ENCODE data around the gene NCEH1.
"Not testable (repeated sequence)": the region's sequence is repeated elsewhere in the genome, so short reads cannot be mapped to it uniquely, and the experiment has no call there.

The NCEH1 gene

GRCh38 chr3:172675441-172676193 is 35.2 kb downstream of the NCEH1 start:
- no peak for TF ChIP-seq ZNF274 (IDR thresholded peaks at IDR 0.05; ENCODE audit: low read depth, low read length)
- H3K4me3 ChIP-seq (ENCODE audit: low read length) = no peak overlapping the region

DNA sequence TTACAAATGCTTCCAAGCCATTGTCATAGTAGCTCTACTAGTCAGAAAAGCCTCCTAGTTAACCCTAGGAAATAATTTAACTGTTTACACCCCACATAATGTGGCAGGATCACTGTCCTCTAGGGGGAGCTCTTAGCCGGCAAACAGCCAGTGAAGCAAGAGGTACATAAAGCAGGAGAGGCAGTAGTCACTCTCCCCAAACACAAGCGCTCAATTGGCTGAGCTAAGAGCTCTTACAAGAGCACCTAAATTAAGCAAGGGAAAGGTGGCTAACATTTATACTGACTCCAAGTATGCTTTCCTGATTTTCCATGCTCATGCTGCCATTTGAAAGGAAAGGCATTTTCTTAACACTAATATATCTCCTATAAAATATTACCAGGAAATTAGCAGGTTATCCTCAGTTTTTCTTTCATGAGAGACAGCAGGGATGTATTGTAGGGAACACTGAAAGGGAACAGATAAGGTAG is 37.6 kb downstream of the NCEH1 start:
- H3K4me3 ChIP-seq (ENCODE audit: low read length) = no peak overlapping the region
- no peak for TF ChIP-seq ZNF274 (IDR thresholded peaks at IDR 0.05; ENCODE audit: low read depth, low read length)

DNA sequence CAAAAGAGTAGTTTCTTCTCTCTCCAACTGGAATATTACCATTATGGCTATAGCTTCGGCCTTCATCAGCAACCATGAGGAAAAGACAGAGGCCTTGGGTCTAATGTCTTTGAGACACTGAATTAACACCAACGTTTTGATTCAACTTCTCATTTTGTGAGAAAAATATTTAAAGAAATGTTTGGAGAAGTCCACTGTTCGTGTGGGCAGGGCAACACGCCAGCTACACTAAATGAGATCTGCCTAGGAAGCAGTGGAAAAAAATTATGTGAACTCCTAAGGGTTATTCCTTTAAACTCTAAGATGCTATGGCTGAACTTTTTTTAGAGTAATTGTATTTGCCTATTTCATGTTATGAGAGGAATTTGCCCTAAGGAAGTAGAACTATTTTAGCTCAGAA is 41.8 kb downstream of the NCEH1 start:
- no peak overlapping the region for H3K4me3 ChIP-seq (ENCODE audit: low read length)

GRCh38 chr3:172666873-172667694 is 43.8 kb downstream of the NCEH1 start:
- no peak for TF ChIP-seq ZNF274 (IDR thresholded peaks at IDR 0.05; ENCODE audit: low read depth, low read length)
- H3K4me3 ChIP-seq (ENCODE audit: low read length) = no peak overlapping the region

More for the DNA sequence above, 41.8 kb downstream of the NCEH1 start:
- no peak for TF ChIP-seq ZNF274 (IDR thresholded peaks at IDR 0.05; ENCODE audit: low read depth, low read length)

- no peak overlapping the region for H3K4me3 ChIP-seq (ENCODE audit: low read length)
- no peak for TF ChIP-seq ZNF274 (IDR thresholded peaks at IDR 0.05; ENCODE audit: low read depth, low read length)
These were observed 44.5 kb downstream of the NCEH1 start for GRCh38 chr3:172666181-172666872.

- H3K4me3 ChIP-seq (ENCODE audit: low read length) = not testable (repeated sequence)
These were observed 45.4 kb downstream of the NCEH1 start for GRCh38 chr3:172665510-172665909.

DNA sequence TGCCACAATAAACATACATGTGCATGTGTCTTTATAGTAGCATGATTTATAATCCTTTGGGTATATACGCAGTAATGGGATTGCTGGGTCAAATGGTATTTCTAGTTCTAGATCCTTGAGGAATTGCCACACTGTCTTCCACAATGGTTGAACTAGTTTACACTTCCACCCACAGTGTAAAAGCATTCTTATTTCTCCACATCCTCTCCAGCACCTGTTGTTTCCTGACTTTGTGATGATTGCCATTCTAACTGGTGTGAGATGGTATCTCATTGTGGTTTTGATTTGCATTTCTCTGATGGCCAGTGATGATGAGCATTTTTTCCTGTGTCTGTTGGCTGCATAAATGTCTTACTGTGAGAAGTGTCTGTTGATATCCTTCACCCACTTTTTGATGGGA is 50.4 kb downstream of the NCEH1 start:
- not testable (repeated sequence) for H3K4me3 ChIP-seq (ENCODE audit: low read length)

GRCh38 chr3:172659246-172660002 is 51.4 kb downstream of the NCEH1 start:
- no peak overlapping the region for H3K4me3 ChIP-seq (ENCODE audit: low read length)
- no peak for TF ChIP-seq ZNF274 (IDR thresholded peaks at IDR 0.05; ENCODE audit: low read depth, low read length)

- no peak for TF ChIP-seq ZNF274 (IDR thresholded peaks at IDR 0.05; ENCODE audit: low read depth, low read length)
- no peak overlapping the region for H3K4me3 ChIP-seq (ENCODE audit: low read length)
These were observed 52.3 kb downstream of the NCEH1 start for GRCh38 chr3:172658344-172659245.

- no peak for TF ChIP-seq ZNF274 (IDR thresholded peaks at IDR 0.05; ENCODE audit: low read depth, low read length)
- H3K4me3 ChIP-seq (ENCODE audit: low read length) = no peak overlapping the region
These were observed 54.3 kb downstream of the NCEH1 start for GRCh38 chr3:172656602-172657001.

DNA sequence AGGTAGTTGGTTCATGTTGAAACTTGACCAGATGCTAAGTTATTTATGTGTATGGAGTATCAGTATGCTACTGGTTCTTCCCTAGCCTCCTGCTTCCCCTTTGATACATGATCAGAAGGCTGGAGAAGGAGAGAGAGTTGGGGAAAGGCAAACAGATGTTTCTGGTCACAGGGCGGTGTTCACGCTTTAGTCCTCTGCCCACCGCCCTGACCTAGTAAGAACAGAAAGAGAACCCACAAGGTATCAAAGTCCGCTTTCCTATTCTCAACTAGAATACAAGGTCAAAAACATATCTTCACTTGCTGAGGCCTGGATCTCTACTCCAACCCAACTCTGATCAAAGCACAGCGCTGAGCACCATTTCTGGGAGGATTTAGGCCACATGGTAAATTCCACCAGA is 55.5 kb downstream of the NCEH1 start:
- no peak overlapping the region for H3K4me3 ChIP-seq (ENCODE audit: low read length)
- TF ChIP-seq ZNF274 (IDR thresholded peaks at IDR 0.05; ENCODE audit: low read depth, low read length) = no peak

DNA sequence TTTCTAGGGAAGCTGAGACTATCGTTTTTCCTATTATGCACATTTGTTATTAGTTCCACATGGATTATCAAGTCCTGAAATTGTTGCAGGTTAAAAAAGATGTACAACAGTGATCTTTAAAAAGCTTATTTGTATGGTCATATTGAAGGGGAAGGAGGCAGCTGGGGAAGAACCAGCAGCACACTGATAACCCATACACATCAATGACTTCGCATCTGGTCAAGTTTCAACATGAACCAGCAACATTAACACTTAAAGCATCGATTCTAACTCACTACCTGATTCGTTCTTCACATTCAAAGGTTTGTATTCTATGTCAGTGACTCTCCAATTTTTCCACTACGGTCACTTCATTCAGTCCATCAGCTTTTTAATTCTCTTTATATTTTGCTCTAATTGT is 56.4 kb downstream of the NCEH1 start:
- H3K4me3 ChIP-seq (ENCODE audit: low read length) = no peak overlapping the region
- TF ChIP-seq ZNF274 (IDR thresholded peaks at IDR 0.05; ENCODE audit: low read depth, low read length) = no peak

DNA sequence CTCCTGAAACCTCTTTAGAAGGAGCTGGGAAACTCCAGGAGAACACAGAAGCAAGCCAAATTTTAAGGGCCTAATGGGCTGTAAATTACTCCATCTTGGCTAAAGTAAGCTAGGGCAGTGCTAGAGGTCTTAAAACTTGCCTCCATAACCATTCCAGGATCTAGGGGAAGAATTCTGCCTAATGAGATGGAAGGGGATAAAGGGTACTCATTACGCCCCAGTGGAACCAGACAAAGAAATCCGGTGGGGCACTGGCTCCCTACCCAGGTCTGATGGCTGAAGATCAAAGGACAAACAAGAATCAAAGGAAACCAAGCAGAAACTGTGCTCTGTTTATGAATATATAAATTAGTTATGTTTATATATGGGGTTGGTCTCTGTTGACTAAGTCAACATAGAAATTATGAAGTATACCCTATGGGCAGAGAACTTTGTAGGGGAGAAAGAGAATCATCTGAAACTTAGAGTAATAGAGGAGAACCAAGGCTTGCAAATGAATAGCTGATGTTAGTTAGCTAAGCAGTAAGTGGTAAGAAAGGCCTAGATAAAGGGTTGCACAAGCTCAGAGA is 57.8 kb downstream of the NCEH1 start:
- H3K4me3 ChIP-seq (ENCODE audit: low read length) = no peak overlapping the region
- no peak for TF ChIP-seq ZNF274 (IDR thresholded peaks at IDR 0.05; ENCODE audit: low read depth, low read length)

Data from GM08714 (cell line).